Fibroblast of lung (primary cell): ENCODE data around the gene SLC6A2. TPM values are rescaled to one million over a fixed set of nuclear protein-coding genes. Genes with fewer than 3 reads are reported as not detected.

Experiments used
- DNase-seq, 2 donors: peaks; one replicate each; pipeline versions ENCODE4 v3.0.0 to v3.0.0-alpha.2; 2010; ENCODE audit warnings: low read depth in 2 of 2
- H2AFZ ChIP-seq: 2 replicates; pipeline ENCODE4 v1.5.1; 2012; ENCODE audit warnings: low read length, control low read depth, inconsistent platforms
- H3K27ac ChIP-seq: 2 replicates; pipeline ENCODE4 v1.5.1; 2011; ENCODE audit warnings: low read length, control low read depth; ENCODE audit not compliant: insufficient read depth
- H3K27me3 ChIP-seq: 2 replicates; pipeline ENCODE4 v1.5.1; 2011; ENCODE audit warnings: mild to moderate bottlenecking, low read length; ENCODE audit not compliant: control insufficient read depth, insufficient read depth
- H3K36me3 ChIP-seq: 2 replicates; pipeline ENCODE4 v1.5.1; 2011; ENCODE audit warnings: low read length; ENCODE audit not compliant: control insufficient read depth, insufficient read depth
- H3K4me1 ChIP-seq: 2 replicates; pipeline ENCODE4 v1.5.1; 2011; ENCODE audit warnings: low read length; ENCODE audit not compliant: control insufficient read depth, insufficient read depth; ENCODE audit errors: extremely low read depth
- H3K4me2 ChIP-seq: 2 replicates; pipeline ENCODE4 v1.5.1; 2011; ENCODE audit warnings: low read length, control low read depth; ENCODE audit not compliant: insufficient read depth; ENCODE audit errors: extremely low read depth
- H3K4me3 ChIP-seq, 4 experiments: fragments of 200-600 bp in 1 of 4; sonication (generic) in 1 of 4; replicated peaks in 1 of 4; 2 replicates each; pipeline ENCODE4 v1.5.1; 2011 to 2016; ENCODE audit warnings: low read length in 4 of 4, low read depth in 3 of 4, mild to moderate bottlenecking in 3 of 4, control low read depth in 2 of 4, inconsistent platforms in 1 of 4, mixed read lengths in 1 of 4; ENCODE audit not compliant: insufficient read depth in 1 of 4; ENCODE audit errors: control extremely low read depth in 1 of 4
- H3K79me2 ChIP-seq: 2 replicates; pipeline ENCODE4 v1.5.1; 2012; ENCODE audit warnings: mild to moderate bottlenecking, low read length, inconsistent platforms; ENCODE audit not compliant: control insufficient read depth, insufficient read depth
- H3K9ac ChIP-seq: 2 replicates; pipeline ENCODE4 v1.5.1; 2011; ENCODE audit warnings: mild to moderate bottlenecking, low read length, control low read depth; ENCODE audit not compliant: insufficient read depth
- H3K9me3 ChIP-seq: 2 replicates; pipeline ENCODE4 v1.5.1; 2012; ENCODE audit warnings: low read depth, low read length; ENCODE audit not compliant: control insufficient read depth, insufficient read depth
- H4K20me1 ChIP-seq: 2 replicates; pipeline ENCODE4 v1.5.1; 2011; ENCODE audit warnings: low read length; ENCODE audit not compliant: control insufficient read depth, insufficient read depth; ENCODE audit errors: extremely low read depth
- EZH2 ChIP-seq: IDR thresholded peaks from 2 replicates; pipeline ENCODE4 v1.5.1; 2012; ENCODE audit warnings: low read length, control low read depth, mild to moderate bottlenecking; ENCODE audit errors: missing control alignments
- polyA plus RNA-seq, 2 donors: library from polyadenylated mRNA; depleted of rRNA in 1 of 2; stranded (reverse) in 1 of 2; unstranded in 1 of 2; fragments of >200 nt; gene quantifications; 2 replicates each; pipeline ENCODE4 v1.2.1, GENCODE V29; 2011 to 2012; ENCODE audit warnings: missing spikeins in 1 of 2
- total RNA-seq: library from RNA; depleted of rRNA; stranded (reverse); fragments of >200 nt; gene quantifications from 2 replicates; pipeline ENCODE4 v1.2.1, GENCODE V29; 2014
- TF ChIP-seq, protein P1 (sequence below), 2 donors: IDR thresholded peaks in 1 of 2; conservative IDR thresholded peaks in 1 of 2; 1 replicate in 1 of 2; 2 replicates in 1 of 2; pipeline ENCODE4 v1.5.1; 2011 to 2012; ENCODE audit warnings: low read length in 2 of 2, control low read depth in 1 of 2, inconsistent platforms in 1 of 2, low read depth in 1 of 2, mild to moderate bottlenecking in 1 of 2

Gene SLC6A2
- total and polyA plus RNA-seq, 2 donors (not counting 1 experiment from before 2014, with no cell fraction given), result not detected

DNA sequence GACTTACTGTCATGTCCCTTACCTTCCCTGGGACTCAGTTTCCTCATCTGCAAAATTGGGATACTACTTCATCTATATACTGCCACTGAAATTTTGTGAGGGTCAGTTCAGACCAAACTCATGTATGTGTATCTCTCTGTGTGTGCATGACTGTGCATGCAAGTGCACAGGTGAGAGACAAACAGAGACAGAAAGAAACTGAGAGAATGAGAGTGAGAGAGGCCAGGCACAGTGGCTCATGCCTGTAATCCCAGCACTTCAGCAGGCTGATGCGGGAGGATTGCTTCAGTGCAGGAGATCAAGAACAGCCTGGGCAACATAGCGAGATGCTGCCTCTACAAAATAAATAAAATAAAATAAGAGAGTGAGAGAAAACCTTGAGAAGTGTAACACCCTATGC is 32.1 kb upstream of the SLC6A2 start:
- H3K79me2 ChIP-seq, result no peaks in the 10 kb centered on the region
- no peaks in the 10 kb centered on the region for H4K20me1 ChIP-seq
- no peaks in the 10 kb centered on the region for H3K9me3 ChIP-seq
- H3K27me3 ChIP-seq, result no peaks in the 10 kb centered on the region
- H2AFZ ChIP-seq, result no peak overlapping the region
- H3K9ac ChIP-seq, result no peak overlapping the region
- H3K4me2 ChIP-seq, result no peak overlapping the region
- TF ChIP-seq, protein P1, sequence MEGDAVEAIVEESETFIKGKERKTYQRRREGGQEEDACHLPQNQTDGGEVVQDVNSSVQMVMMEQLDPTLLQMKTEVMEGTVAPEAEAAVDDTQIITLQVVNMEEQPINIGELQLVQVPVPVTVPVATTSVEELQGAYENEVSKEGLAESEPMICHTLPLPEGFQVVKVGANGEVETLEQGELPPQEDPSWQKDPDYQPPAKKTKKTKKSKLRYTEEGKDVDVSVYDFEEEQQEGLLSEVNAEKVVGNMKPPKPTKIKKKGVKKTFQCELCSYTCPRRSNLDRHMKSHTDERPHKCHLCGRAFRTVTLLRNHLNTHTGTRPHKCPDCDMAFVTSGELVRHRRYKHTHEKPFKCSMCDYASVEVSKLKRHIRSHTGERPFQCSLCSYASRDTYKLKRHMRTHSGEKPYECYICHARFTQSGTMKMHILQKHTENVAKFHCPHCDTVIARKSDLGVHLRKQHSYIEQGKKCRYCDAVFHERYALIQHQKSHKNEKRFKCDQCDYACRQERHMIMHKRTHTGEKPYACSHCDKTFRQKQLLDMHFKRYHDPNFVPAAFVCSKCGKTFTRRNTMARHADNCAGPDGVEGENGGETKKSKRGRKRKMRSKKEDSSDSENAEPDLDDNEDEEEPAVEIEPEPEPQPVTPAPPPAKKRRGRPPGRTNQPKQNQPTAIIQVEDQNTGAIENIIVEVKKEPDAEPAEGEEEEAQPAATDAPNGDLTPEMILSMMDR (conservative IDR thresholded peaks at IDR 0.05 in 1 of 2, IDR thresholded peaks at IDR 0.05 in 1 of 2; ENCODE audit: low read depth in 1 of 2, low read length in 2 of 2), result no peak
- no peak for TF ChIP-seq EZH2
- no peak overlapping the region for H3K4me3 ChIP-seq
- H3K27ac ChIP-seq, result no peak overlapping the region
- DNase-seq, result no peak
- H3K36me3 ChIP-seq, result no peaks in the 10 kb centered on the region
- H3K4me1 ChIP-seq, result no peaks in the 10 kb centered on the region

GRCh38 chr16:55624696-55625095 is 31.1 kb upstream of the SLC6A2 start:
- no peaks in the 10 kb centered on the region for H3K79me2 ChIP-seq
- no peak overlapping the region for H2AFZ ChIP-seq
- no peaks in the 10 kb centered on the region for H3K9me3 ChIP-seq
- H3K36me3 ChIP-seq, result no peaks in the 10 kb centered on the region
- H3K4me2 ChIP-seq, result no peak overlapping the region
- H4K20me1 ChIP-seq, result no peaks in the 10 kb centered on the region
- no peak overlapping the region for H3K27ac ChIP-seq
- H3K27me3 ChIP-seq, result no peaks in the 10 kb centered on the region
- no peak overlapping the region for H3K9ac ChIP-seq
- no peak overlapping the region for H3K4me3 ChIP-seq
- no peak for DNase-seq
- H3K4me1 ChIP-seq, result no peaks in the 10 kb centered on the region
- TF ChIP-seq EZH2, result no peak
- TF ChIP-seq, protein P1 (conservative IDR thresholded peaks at IDR 0.05 in 1 of 2, IDR thresholded peaks at IDR 0.05 in 1 of 2; ENCODE audit: low read depth in 1 of 2, low read length in 2 of 2), result no peak

DNA sequence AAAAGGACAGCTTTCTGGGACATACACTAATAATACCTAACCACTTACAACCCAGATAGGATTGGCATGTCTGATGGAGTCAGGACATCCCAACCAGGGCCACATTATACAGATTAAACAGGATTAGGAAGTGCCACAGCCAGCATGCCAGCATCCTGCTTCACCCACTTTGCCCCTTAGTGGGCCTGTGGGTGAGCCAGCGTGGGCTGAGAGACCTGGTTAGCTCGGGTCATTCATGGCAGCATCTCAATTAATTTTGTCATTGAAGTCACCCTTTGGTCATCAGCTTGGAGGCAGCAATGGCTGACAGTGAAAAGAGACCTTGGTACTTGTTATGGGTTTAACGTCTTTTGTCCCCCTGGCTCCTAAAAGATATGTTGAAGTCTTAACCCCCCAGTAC is 29.9 kb upstream of the SLC6A2 start:
- Histone ChIP-seq H3K36me3 (no peaks in the 10 kb centered on the region), H3K27me3 (no peaks in the 10 kb centered on the region), H3K9ac (no peak overlapping the region), H3K4me3 (no peak overlapping the region), H3K79me2 (no peaks in the 10 kb centered on the region), H3K9me3 (no peaks in the 10 kb centered on the region), H3K4me2 (no peak overlapping the region), H2AFZ (no peak overlapping the region), H3K27ac (no peak overlapping the region), H4K20me1 (no peaks in the 10 kb centered on the region), H3K4me1 (no peaks in the 10 kb centered on the region)
- no peak for DNase-seq
- TF ChIP-seq, protein P1 (conservative IDR thresholded peaks at IDR 0.05 in 1 of 2, IDR thresholded peaks at IDR 0.05 in 1 of 2; ENCODE audit: low read depth in 1 of 2, low read length in 2 of 2), result no peak
- no peak for TF ChIP-seq EZH2
